Activated naive CD4-positive, alpha-beta T cell treated with anti-CD3 and anti-CD28 coated beads for 36 hours (primary cell): ENCODE measurements around the gene ZHX3. TPM values are rescaled to one million over a fixed set of nuclear protein-coding genes. Genes with fewer than 3 reads are reported as not detected.

Experiments used
- CTCF ChIA-PET: fragments of 350-600 bp; sonication (Branson Sonifier 250); formaldehyde crosslinking; loops from one replicate; lab custom pipeline; 2021; ENCODE audit warnings: antibody characterized with exemption; lab: Charles Lee
- DNase-seq: peaks from one replicate; pipeline ENCODE4 v3.0.0-alpha.2; 2020
- H3K27ac Mint-ChIP-seq: one replicate; pipeline ENCODE4 v1.8.0; 2021; ENCODE audit warnings: mild to moderate bottlenecking, mixed read lengths
- H3K27me3 Mint-ChIP-seq: one replicate; pipeline ENCODE4 v1.8.0; 2021; ENCODE audit warnings: low read depth, mixed read lengths
- H3K36me3 Mint-ChIP-seq: one replicate; pipeline ENCODE4 v1.8.0; 2021; ENCODE audit warnings: low read depth, mixed read lengths
- H3K4me1 Mint-ChIP-seq: one replicate; pipeline ENCODE4 v1.8.0; 2021; ENCODE audit warnings: low read depth, mixed read lengths
- H3K4me3 Mint-ChIP-seq: one replicate; pipeline ENCODE4 v1.8.0; 2021; ENCODE audit warnings: mild to moderate bottlenecking, moderate library complexity, mixed read lengths
- H3K9me3 Mint-ChIP-seq: one replicate; pipeline ENCODE4 v1.8.0; 2021; ENCODE audit warnings: mixed read lengths
- intact Hi-C: fragments of 100-400 bp; cut with micrococcal nuclease; formaldehyde crosslinking; loops from one replicate; pipeline ENCODE4 v1.15.1; 2023
- total RNA-seq, 2 experiments: library from RNA; stranded (reverse); gene quantifications; one replicate each; pipeline ENCODE4 v1.2.3, GENCODE V29; 2021

ZHX3 gene
- total RNA-seq, 2 experiments from 2014 or later, result 9.4 to 9.9 TPM

DNA sequence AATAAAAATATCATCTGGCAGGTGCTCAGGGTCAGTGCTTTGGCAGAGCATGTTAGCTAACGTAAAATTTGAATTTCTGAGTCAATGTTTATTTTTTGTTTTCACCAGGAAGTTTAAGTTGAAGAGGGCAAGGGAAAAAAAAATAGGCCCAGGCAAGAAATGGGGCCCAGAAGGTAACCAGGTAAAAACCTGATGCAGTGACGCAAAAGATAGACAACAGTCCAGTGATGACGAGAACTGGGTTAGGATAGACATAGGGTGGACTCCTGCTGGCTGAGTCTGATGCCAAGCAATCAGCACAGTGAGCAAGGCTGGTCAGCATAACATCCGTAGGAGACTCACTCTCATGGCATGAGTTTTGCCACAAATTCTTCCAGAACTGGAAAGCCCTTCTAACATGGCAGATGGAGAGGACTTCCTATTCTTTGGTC is 42.2 kb downstream of the ZHX3 start:
- intact Hi-C loops, result no loop called here
- H3K4me3 Mint-ChIP-seq, result no peak overlapping the region
- no peaks in the 10 kb centered on the region for H3K9me3 Mint-ChIP-seq
- no peak overlapping the region for H3K27ac Mint-ChIP-seq
- DNase-seq, result no peak
- no peaks in the 10 kb centered on the region for H3K27me3 Mint-ChIP-seq
- no peaks in the 10 kb centered on the region for H3K36me3 Mint-ChIP-seq
- CTCF ChIA-PET, result no interaction called here
- H3K4me1 Mint-ChIP-seq, result peaks cover 2% of the 10 kb centered on the region

DNA sequence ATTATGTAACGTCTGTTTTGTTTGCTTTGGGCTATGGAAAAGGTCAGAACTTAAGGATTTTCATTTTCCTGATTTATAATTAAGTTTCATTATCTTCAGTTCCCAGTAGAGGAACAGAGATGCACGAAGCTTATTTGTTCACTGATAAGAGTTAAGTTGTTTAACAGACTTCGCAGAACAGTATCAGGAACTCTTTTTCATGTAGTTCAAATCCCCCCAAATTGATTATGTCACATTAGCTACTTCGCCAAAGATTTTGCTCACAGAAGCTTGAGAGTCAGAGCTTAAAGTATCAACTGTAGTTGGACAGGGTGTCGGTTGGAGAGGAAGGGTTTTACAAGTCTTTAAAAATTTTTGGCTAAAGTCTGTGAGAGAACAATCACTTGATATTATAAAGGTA is 43.4 kb downstream of the ZHX3 start:
- no peak for DNase-seq
- Mint-ChIP-seq H3K4me1 (no peaks in the 10 kb centered on the region), H3K9me3 (no peaks in the 10 kb centered on the region), H3K27me3 (no peaks in the 10 kb centered on the region), H3K4me3 (no peak overlapping the region), H3K36me3 (no peaks in the 10 kb centered on the region), H3K27ac (no peak overlapping the region)
- CTCF ChIA-PET, result interaction anchor here (0.6 kb wide), 1 partner anchor 55 kb away, joined by 3 read pairs; no protein-coding TSS in a partner anchor
- intact Hi-C loops, result no loop called here

DNA sequence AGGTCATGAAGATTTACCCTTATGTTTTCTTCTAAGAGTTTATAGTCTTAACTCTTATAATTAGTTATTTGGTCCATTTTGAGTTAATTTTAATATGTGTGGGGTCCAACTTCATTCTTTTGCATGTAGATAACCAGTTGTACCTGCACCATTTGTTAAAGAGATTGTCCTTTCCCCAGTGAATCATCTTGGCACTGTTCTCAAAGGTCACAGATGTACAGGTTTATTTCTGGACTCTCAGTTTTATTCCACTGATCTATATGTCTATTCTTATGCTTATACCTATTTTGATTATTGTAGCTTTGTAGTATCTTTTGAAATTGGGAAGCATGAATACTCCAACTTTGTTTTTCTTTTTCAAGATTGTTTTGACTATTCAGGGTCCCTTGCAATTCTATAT is 44.1 kb downstream of the ZHX3 start:
- H3K9me3 Mint-ChIP-seq, result no peaks in the 10 kb centered on the region
- intact Hi-C loops, result no loop called here
- CTCF ChIA-PET, result interaction anchor here (0.6 to 0.7 kb wide), 2 partner anchors 54 to 67 kb away, joined by 3 to 5 read pairs; partner anchors contain the start of gene LPIN3
- no peaks in the 10 kb centered on the region for H3K27me3 Mint-ChIP-seq
- H3K4me1 Mint-ChIP-seq, result no peaks in the 10 kb centered on the region
- H3K36me3 Mint-ChIP-seq, result no peaks in the 10 kb centered on the region
- DNase-seq, result no peak
- H3K27ac Mint-ChIP-seq, result no peak overlapping the region
- H3K4me3 Mint-ChIP-seq, result no peak overlapping the region

DNA sequence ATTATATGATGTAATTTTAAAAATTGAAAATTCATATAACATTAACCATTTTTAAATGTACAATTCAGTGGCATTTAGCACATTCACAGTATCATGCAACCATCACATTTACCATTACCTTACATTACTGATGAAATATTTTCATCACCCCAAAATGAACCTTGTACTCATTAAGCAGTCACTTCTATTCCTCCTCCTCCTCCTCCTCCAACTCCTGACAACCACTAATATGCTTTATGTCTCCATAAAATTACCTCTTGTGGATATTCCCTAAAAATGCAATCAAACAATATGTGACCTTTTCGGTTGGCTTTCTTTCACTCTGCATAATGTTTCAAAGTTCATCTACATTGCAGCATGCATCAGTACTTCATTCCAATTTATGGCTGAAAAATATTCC is 45.2 kb downstream of the ZHX3 start:
- DNase-seq, result no peak
- Mint-ChIP-seq H3K4me1 (no peaks in the 10 kb centered on the region), H3K27ac (no peak overlapping the region), H3K4me3 (no peak overlapping the region), H3K27me3 (no peaks in the 10 kb centered on the region), H3K9me3 (no peaks in the 10 kb centered on the region), H3K36me3 (peaks cover under 1% of the 10 kb centered on the region)
- CTCF ChIA-PET, result no interaction called here
- intact Hi-C loops, result no loop called here

DNA sequence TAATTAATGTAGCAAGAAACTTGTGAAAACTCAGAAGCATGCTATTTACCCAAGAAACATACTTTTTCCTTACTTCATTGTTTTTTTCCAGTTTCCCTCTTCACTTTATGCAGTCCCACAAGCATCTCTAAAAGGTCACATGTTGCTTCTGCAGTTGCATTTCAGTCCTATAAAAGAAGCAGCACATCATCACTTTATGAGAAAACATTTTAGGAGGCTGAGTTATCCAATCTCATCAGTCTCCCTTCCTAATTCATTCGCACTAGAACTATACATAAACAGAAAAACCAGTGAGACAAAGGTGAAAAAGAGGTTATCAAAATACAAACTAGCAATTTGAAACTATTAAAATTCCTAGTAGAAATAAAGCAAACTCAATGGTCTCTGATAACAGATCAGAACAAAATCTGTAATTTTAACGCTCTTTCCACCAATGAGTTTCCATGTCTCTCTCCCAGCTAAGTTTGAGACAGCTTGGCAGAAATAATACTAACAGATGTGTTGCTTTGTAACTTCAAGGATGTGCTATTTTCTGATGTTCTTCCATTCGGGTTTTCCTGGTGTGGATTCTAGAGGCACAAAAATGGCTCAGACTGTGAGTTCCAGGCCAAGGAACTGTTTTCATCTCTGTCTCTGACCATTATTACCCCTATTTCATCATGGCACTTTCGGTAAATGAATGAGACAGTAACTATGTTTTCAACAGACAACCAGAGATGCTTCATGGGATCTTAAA is 48.4 kb downstream of the ZHX3 start:
- Mint-ChIP-seq H3K27ac (no peak overlapping the region), H3K36me3 (peaks cover 2% of the 10 kb centered on the region), H3K4me3 (no peak overlapping the region), H3K9me3 (no peaks in the 10 kb centered on the region), H3K27me3 (no peaks in the 10 kb centered on the region), H3K4me1 (no peaks in the 10 kb centered on the region)
- DNase-seq, result no peak
- CTCF ChIA-PET, result no interaction called here
- intact Hi-C loops, result no loop called here

DNA sequence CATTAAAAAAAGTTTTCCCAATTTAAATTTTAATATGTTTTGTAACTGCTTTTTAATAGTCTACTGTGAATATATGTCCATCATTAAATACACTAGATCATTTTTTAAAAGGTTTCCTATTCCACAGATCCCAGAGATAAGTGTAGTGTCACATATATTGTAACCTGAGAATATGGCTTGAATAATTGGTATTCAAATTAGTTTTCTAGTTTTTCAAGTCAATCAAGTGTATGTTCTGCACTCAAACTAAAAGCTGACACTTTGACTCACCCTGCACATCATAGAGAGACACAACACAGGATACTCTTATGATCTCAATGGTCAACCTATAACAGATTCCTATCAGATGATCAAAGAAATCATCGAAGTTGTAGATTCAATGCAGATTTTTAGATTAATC is 49.1 kb downstream of the ZHX3 start:
- no peak for DNase-seq
- H3K9me3 Mint-ChIP-seq, result no peaks in the 10 kb centered on the region
- H3K4me1 Mint-ChIP-seq, result no peaks in the 10 kb centered on the region
- CTCF ChIA-PET, result no interaction called here
- H3K27ac Mint-ChIP-seq, result no peak overlapping the region
- peaks cover 2% of the 10 kb centered on the region for H3K36me3 Mint-ChIP-seq
- H3K27me3 Mint-ChIP-seq, result no peaks in the 10 kb centered on the region
- intact Hi-C loops, result no loop called here
- no peak overlapping the region for H3K4me3 Mint-ChIP-seq

DNA sequence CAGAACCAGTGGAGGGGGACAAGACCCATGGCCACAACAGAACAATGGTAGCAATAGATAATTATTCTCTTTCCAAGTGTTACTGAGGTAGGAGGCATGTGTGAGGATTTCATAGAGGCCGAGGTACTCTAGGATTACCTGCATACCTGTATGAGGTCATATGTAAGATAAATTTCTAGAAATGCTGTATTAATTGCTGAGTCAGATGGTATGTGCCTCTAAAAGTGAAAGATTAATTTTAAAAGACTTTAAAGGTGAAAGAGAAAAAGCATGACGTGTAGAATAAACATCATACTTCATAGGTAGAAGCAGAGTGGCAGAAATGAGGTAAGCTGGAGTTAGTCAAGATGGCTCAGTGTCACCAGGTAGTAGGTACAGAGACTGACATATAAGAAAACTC is 51.6 kb downstream of the ZHX3 start:
- Mint-ChIP-seq H3K36me3 (peaks cover 2% of the 10 kb centered on the region), H3K27ac (no peak overlapping the region), H3K9me3 (no peaks in the 10 kb centered on the region), H3K27me3 (no peaks in the 10 kb centered on the region), H3K4me1 (no peaks in the 10 kb centered on the region), H3K4me3 (no peak overlapping the region)
- intact Hi-C loops, result no loop called here
- DNase-seq, result no peak
- CTCF ChIA-PET, result no interaction called here

DNA sequence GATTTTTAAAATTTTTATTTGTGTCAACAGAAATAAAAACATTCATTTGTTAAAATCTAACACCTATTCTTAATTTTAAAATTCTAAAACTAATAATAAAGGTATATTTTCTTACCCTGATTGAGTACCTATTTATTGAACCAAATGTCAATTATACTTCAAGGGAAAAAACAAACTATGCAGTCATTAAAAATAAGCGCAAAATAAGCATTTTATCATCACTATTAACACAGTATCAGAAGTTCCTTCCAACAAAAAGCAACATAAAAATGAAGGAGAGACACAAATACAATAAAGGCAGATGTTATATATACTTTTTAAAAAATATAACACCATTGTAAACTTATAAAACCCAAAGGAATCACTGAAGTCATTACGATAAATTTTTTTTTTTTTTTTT is 52.7 kb downstream of the ZHX3 start:
- intact Hi-C loops, result no loop called here
- Mint-ChIP-seq H3K36me3 (peaks cover 2% of the 10 kb centered on the region), H3K9me3 (no peaks in the 10 kb centered on the region), H3K27ac (no peak overlapping the region), H3K27me3 (no peaks in the 10 kb centered on the region), H3K4me3 (no peak overlapping the region), H3K4me1 (no peaks in the 10 kb centered on the region)
- CTCF ChIA-PET, result no interaction called here
- DNase-seq, result no peak

DNA sequence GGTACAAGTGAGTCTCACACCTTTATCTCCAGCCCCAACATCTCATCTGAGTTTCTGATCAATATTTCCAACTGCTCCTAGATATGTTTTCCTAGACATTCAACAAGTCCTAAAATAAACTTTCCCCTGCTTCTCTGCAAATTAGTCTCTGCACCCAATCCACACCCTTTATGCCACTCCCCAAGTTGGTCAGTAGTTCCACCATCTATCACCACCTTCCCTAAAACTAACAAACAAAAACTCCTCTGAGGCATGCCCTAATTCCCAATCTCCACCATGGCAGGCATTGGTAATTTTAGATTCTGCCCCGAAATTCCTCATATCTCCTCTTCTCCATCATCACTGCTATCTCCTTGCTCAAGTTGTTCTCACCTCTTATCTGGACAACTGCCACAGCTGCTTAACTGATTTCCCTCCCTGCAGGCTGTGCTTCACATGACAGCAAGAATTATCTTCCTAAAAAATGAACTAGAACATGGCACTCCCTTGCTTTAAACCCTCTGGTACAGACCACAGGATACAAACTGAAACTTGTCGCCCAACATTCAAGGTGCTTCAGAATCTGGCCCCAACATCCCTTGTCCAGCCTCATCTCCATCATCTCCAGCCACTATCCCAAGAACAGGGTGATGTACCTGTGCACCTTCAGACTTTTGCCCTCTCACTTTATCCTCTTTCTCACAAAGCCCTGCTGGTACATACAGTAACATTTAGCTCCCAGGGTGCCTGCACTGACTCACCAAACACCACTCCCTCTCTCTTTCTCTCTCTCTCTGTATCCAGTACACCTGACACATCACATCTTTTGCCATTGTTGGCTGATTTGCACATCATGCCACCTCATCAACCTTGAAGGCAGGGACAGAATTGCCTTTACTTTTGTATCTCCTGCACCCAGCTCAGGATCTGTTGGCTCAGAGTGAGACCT is 55.5 kb downstream of the ZHX3 start:
- intact Hi-C loops, result no loop called here
- Mint-ChIP-seq H3K27me3 (no peaks in the 10 kb centered on the region), H3K4me1 (no peaks in the 10 kb centered on the region), H3K27ac (no peak overlapping the region), H3K9me3 (no peaks in the 10 kb centered on the region), H3K36me3 (no peaks in the 10 kb centered on the region), H3K4me3 (no peak overlapping the region)
- CTCF ChIA-PET, result no interaction called here
- DNase-seq, result no peak

DNA sequence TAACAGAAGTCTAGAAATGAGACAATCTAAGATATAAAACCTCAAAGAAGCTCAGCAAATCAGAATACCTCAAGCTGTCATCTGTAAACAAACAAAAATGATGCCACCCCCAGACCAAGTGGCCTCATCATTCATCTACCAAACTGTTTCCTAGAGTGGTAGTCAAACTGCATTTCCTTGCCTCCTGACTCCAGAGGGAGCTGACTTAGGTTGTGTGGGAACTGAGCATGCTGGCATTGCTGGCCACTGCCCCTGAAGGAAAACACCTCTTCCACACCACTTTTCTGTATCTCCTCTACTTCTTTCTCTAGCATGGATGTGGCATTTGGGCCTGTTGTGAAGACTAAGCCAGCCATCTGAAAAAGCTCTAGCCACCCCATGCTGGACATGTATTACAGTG is 56.3 kb downstream of the ZHX3 start:
- Mint-ChIP-seq H3K36me3 (no peaks in the 10 kb centered on the region), H3K4me3 (no peak overlapping the region), H3K4me1 (no peaks in the 10 kb centered on the region), H3K27me3 (no peaks in the 10 kb centered on the region), H3K9me3 (no peaks in the 10 kb centered on the region), H3K27ac (no peak overlapping the region)
- intact Hi-C loops, result no loop called here
- CTCF ChIA-PET, result no interaction called here
- DNase-seq, result no peak

DNA sequence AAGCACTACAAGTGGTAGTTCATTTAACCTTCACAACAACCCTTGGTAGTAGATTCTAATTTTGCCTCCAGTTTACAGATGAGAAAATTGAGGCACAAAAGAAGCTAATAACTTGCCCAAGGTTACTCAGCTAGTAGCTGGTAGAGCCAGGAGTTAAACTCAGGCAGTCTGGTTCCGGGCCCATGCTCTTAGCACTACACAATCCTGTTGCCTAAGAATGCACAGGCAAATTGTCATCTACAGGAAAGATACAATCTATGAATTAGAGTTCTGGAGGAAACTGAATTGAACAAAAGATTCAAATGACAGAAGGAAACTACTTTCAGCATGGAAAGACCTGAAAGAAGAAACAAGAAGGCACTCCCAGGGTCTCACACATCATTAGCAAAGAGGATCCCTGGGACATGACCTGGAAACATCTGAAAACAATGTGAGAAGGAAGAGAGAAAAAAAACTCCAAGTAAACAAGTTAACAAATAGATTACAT is 56.8 kb downstream of the ZHX3 start:
- no peaks in the 10 kb centered on the region for H3K36me3 Mint-ChIP-seq
- CTCF ChIA-PET, result no interaction called here
- H3K4me1 Mint-ChIP-seq, result no peaks in the 10 kb centered on the region
- DNase-seq, result no peak
- no peak overlapping the region for H3K4me3 Mint-ChIP-seq
- no peak overlapping the region for H3K27ac Mint-ChIP-seq
- H3K27me3 Mint-ChIP-seq, result no peaks in the 10 kb centered on the region
- intact Hi-C loops, result no loop called here
- H3K9me3 Mint-ChIP-seq, result no peaks in the 10 kb centered on the region

DNA sequence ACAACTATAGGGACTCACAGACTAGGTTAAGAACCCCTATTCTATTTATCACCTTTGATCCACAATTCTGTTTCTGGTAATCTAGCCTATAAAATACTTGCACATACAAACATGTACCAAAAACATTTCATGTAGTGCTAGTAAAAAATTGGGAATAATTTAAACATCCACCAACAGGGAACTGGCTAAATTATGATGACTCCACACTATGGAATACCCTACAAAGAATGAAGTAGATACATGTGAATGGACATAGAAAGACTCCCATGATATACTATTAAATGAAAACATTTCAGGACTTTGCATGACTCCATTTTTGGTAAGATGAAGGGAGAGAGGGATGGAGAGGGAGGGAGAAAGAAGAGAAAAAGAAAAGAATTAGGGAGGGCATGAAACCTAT is 58.2 kb downstream of the ZHX3 start:
- intact Hi-C loops, result no loop called here
- no peak for DNase-seq
- Mint-ChIP-seq H3K9me3 (no peaks in the 10 kb centered on the region), H3K4me3 (no peak overlapping the region), H3K4me1 (no peaks in the 10 kb centered on the region), H3K36me3 (no peaks in the 10 kb centered on the region), H3K27me3 (no peaks in the 10 kb centered on the region), H3K27ac (no peak overlapping the region)
- CTCF ChIA-PET, result interaction anchor here (0.6 kb wide), 1 partner anchor 83 kb away, joined by 3 read pairs; no protein-coding TSS in a partner anchor
